Measurements from ENCODE around the gene FNDC5.

Gene FNDC5

GRCh38 chr1:32892368-32893197 lies 21.9 kb upstream of the FNDC5 start:
- peak overlapping the region; percentile 23 for H3K4me3 Mint-ChIP-seq
- no peak overlapping the region for H3K27ac Mint-ChIP-seq
- H3K36me3 Mint-ChIP-seq (ENCODE audit: low read depth): no peaks in the 10 kb centered on the region
- no peaks in the 10 kb centered on the region for H3K9me3 Mint-ChIP-seq
- H3K27me3 Mint-ChIP-seq: peaks cover 83% of the 10 kb centered on the region
- H3K4me1 Mint-ChIP-seq (ENCODE audit: low read depth): peaks cover 6% of the 10 kb centered on the region
- DNase-seq: peak; percentile 66

- DNase-seq: no peak
- Mint-ChIP-seq H3K36me3 (ENCODE audit: low read depth) (no peaks in the 10 kb centered on the region), H3K27me3 (peaks cover 85% of the 10 kb centered on the region), H3K4me3 (no peak overlapping the region), H3K4me1 (ENCODE audit: low read depth) (peaks cover 6% of the 10 kb centered on the region), H3K27ac (no peak overlapping the region), H3K9me3 (no peaks in the 10 kb centered on the region)
Measured at GRCh38 chr1:32891630-32892029, 20.9 kb upstream of the FNDC5 start.

GRCh38 chr1:32891241-32891570 lies 20.5 kb upstream of the FNDC5 start:
- peaks cover 83% of the 10 kb centered on the region for H3K27me3 Mint-ChIP-seq
- H3K36me3 Mint-ChIP-seq (ENCODE audit: low read depth): no peaks in the 10 kb centered on the region
- H3K27ac Mint-ChIP-seq: no peak overlapping the region
- no peaks in the 10 kb centered on the region for H3K9me3 Mint-ChIP-seq
- H3K4me3 Mint-ChIP-seq: no peak overlapping the region
- DNase-seq: no peak
- H3K4me1 Mint-ChIP-seq (ENCODE audit: low read depth): peaks cover 6% of the 10 kb centered on the region

GRCh38 chr1:32890516-32891240 lies 20.0 kb upstream of the FNDC5 start:
- Mint-ChIP-seq H3K36me3 (ENCODE audit: low read depth) (no peaks in the 10 kb centered on the region), H3K27me3 (peaks cover 82% of the 10 kb centered on the region), H3K4me3 (no peak overlapping the region), H3K4me1 (ENCODE audit: low read depth) (peaks cover 7% of the 10 kb centered on the region), H3K9me3 (no peaks in the 10 kb centered on the region), H3K27ac (no peak overlapping the region)
- no peak for DNase-seq

GRCh38 chr1:32889731-32890278 lies 19.1 kb upstream of the FNDC5 start:
- Mint-ChIP-seq H3K4me1 (ENCODE audit: low read depth) (peaks cover 9% of the 10 kb centered on the region), H3K4me3 (no peak overlapping the region), H3K36me3 (ENCODE audit: low read depth) (no peaks in the 10 kb centered on the region), H3K27ac (no peak overlapping the region), H3K9me3 (no peaks in the 10 kb centered on the region), H3K27me3 (peaks cover 85% of the 10 kb centered on the region)
- no peak for DNase-seq

DNA sequence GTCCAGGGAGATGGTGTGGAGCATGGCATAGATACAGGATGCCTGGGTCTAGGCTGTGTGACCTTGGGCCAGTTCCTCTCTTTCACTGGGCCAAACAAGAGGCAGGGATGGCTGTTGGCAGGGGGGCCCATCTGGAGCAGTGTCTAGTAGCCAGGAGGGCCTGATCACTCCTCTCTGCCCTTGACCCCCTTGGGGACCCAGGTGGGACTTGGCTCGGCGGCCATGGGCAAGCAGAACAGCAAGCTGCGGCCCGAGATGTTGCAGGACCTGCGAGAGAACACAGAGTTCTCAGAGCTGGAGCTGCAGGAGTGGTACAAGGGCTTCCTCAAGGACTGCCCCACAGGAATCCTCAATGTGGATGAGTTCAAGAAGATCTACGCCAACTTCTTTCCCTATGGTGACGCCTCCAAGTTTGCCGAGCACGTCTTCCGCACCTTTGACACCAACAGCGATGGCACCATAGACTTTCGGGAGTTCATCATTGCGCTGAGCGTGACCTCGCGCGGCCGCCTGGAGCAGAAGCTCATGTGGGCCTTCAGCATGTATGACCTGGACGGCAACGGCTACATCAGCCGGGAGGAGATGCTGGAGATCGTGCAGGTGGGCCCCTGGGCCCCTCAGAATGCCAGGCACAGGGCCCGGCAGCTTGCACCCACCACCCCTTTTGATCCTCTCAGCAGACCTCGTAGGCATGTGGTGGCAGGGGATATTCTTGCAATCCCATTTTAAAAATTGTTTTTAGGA lies 18.1 kb upstream of the FNDC5 start:
- Mint-ChIP-seq H3K9me3 (no peaks in the 10 kb centered on the region), H3K27ac (no peak overlapping the region), H3K4me1 (ENCODE audit: low read depth) (peaks cover 9% of the 10 kb centered on the region), H3K27me3 (peaks cover 86% of the 10 kb centered on the region), H3K4me3 (no peak overlapping the region), H3K36me3 (ENCODE audit: low read depth) (no peaks in the 10 kb centered on the region)
- no peak for DNase-seq

DNA sequence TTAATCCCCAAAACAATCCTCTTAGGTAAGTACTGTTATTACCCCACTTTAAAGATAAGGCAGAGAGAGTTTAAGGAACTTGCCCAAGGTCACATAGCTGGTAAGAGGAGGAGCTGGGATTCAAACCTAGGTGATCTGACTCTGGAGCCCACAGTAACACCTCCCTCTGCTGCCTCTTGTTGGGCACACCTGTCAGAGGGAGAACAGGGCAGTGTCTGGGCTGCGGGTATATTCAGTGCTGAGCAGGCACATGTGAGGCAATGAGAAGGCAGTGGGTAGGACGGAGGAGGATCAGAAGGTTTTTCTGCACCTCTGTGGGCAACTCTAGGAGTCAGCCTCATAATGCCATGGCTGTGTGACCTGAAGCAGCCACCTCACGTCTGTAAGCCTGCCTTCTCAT lies 17.4 kb upstream of the FNDC5 start:
- peaks cover 89% of the 10 kb centered on the region for H3K27me3 Mint-ChIP-seq
- no peaks in the 10 kb centered on the region for H3K36me3 Mint-ChIP-seq (ENCODE audit: low read depth)
- H3K4me1 Mint-ChIP-seq (ENCODE audit: low read depth): peaks cover 9% of the 10 kb centered on the region
- H3K27ac Mint-ChIP-seq: no peak overlapping the region
- H3K4me3 Mint-ChIP-seq: no peak overlapping the region
- no peak for DNase-seq
- no peaks in the 10 kb centered on the region for H3K9me3 Mint-ChIP-seq

GRCh38 chr1:32887623-32888022 lies 16.9 kb upstream of the FNDC5 start:
- no peaks in the 10 kb centered on the region for H3K9me3 Mint-ChIP-seq

GRCh38 chr1:32886828-32887414 lies 16.2 kb upstream of the FNDC5 start:
- Mint-ChIP-seq H3K27me3 (peaks cover 81% of the 10 kb centered on the region), H3K4me3 (no peak overlapping the region), H3K4me1 (ENCODE audit: low read depth) (peaks cover 3% of the 10 kb centered on the region), H3K27ac (no peak overlapping the region), H3K9me3 (no peaks in the 10 kb centered on the region), H3K36me3 (ENCODE audit: low read depth) (no peaks in the 10 kb centered on the region)
- DNase-seq: no peak

More at GRCh38 chr1:32887623-32888022, 16.9 kb upstream of the FNDC5 start:
- H3K36me3 Mint-ChIP-seq (ENCODE audit: low read depth): no peaks in the 10 kb centered on the region
- no peak overlapping the region for H3K4me3 Mint-ChIP-seq
- peaks cover 87% of the 10 kb centered on the region for H3K27me3 Mint-ChIP-seq
- peaks cover 8% of the 10 kb centered on the region for H3K4me1 Mint-ChIP-seq (ENCODE audit: low read depth)
- DNase-seq: no peak
- H3K27ac Mint-ChIP-seq: no peak overlapping the region

DNA sequence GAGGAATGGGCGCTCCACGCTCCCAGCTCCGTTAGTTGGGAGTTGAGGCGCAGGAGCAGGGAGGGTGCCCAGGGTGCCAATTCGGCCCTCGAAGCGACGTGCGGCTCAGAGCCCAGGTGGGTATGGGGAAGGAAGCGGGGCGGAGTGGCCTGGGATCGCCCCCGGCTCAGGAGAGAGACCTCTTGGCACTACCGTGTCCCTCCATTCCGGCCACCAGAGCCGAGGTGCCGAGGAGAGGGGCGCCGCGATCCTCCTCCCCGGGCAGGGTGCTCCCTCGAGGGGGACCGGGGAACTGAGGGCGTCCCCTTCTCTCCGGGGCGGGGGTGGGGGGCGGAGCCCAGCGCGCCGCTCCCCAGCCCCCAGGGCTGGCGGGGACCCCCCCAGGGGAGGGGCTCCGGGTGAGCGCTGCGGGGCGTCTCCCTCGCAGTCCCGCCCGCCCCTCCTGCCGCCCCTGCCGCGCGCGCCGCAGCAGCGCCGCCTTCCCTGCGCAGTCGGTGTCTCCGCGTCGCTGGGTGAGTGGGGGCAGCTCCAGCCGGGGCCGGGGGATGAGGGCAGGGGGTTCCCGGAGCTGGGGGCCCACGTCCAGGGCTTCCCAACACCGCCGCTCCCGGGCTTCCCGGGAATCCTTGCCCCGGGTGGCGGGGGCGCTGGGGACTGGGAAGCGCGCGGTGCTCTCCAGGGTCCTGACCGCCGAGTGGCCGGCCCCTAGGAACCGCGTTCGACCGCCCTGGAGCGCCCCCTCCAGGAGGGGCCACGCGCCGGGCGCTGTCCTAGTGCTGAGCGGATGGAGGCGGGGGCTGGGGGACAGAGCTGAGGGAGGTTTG lies 15.5 kb upstream of the FNDC5 start, which contains the start of gene HPCA:
HPCA (plus strand) TSS at position 488 of the 824 bp plus-strand sequence. CDS start 2,408 bp downstream, outside the sequence.
- H3K36me3 Mint-ChIP-seq (ENCODE audit: low read depth): no peaks in the 10 kb centered on the region
- peaks cover 3% of the 10 kb centered on the region for H3K4me1 Mint-ChIP-seq (ENCODE audit: low read depth)
- H3K27ac Mint-ChIP-seq: no peak within 1 kb of the TSS
- H3K27me3 Mint-ChIP-seq: peaks cover 81% of the 10 kb centered on the region
- no peak within 1 kb of the TSS for H3K4me3 Mint-ChIP-seq
- H3K9me3 Mint-ChIP-seq: no peaks in the 10 kb centered on the region
- DNase-seq: peak; percentile 55

- Mint-ChIP-seq H3K36me3 (ENCODE audit: low read depth) (no peaks in the 10 kb centered on the region), H3K9me3 (no peaks in the 10 kb centered on the region), H3K27me3 (peaks cover 79% of the 10 kb centered on the region), H3K4me3 (no peak overlapping the region), H3K4me1 (ENCODE audit: low read depth) (peaks cover 3% of the 10 kb centered on the region), H3K27ac (no peak overlapping the region)
- DNase-seq: no peak
Measured at GRCh38 chr1:32885676-32886003, 14.9 kb upstream of the FNDC5 start.

- peaks cover 70% of the 10 kb centered on the region for H3K27me3 Mint-ChIP-seq
- H3K27ac Mint-ChIP-seq: no peak overlapping the region
- H3K4me3 Mint-ChIP-seq: no peak overlapping the region
- no peaks in the 10 kb centered on the region for H3K36me3 Mint-ChIP-seq (ENCODE audit: low read depth)
- no peaks in the 10 kb centered on the region for H3K9me3 Mint-ChIP-seq
- DNase-seq: no peak
- H3K4me1 Mint-ChIP-seq (ENCODE audit: low read depth): peaks cover 3% of the 10 kb centered on the region
Measured at GRCh38 chr1:32884726-32885125, 14.0 kb upstream of the FNDC5 start.

- no peak overlapping the region for H3K4me3 Mint-ChIP-seq
- H3K4me1 Mint-ChIP-seq (ENCODE audit: low read depth): peaks cover 3% of the 10 kb centered on the region
- no peaks in the 10 kb centered on the region for H3K9me3 Mint-ChIP-seq
- peaks cover 63% of the 10 kb centered on the region for H3K27me3 Mint-ChIP-seq
- no peak for DNase-seq
- no peaks in the 10 kb centered on the region for H3K36me3 Mint-ChIP-seq (ENCODE audit: low read depth)
- H3K27ac Mint-ChIP-seq: no peak overlapping the region
Measured at GRCh38 chr1:32884032-32884372, 13.3 kb upstream of the FNDC5 start.

Measured in activated T-cell treated with anti-CD3 and anti-CD28 coated beads, Interleukin-2, amount 50 U/mL, for 24 hours (primary cell).